Measurements from ENCODE around the gene PRKCE.
"Not testable (repeated sequence)": the region's sequence is repeated elsewhere in the genome, so short reads cannot be mapped to it uniquely, and the experiment has no call there.

The PRKCE gene

DNA sequence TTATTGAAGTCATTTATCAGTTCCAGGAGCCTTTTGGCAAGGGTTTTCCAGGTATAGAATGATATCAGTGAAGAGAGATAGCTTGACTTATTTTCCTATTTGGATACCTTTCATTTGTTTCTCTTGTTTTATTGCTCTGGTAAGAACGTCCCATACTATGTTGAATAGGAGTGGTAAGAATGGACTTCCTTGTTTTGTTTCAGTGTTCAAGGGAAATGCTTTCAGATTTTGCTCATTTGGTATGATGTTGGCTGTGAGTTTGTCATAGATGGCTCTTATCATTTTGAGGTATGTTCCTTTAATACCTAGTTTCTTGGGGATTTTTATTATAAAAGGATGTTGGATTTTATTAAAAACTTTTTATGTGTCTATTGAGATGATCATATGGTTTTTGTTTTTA, 558.6 kb downstream of the PRKCE start:
- no peak for DNase-seq

GRCh38 chr2:46211461-46211860, 560.0 kb downstream of the PRKCE start:
- no peak for DNase-seq

GRCh38 chr2:46213906-46214305, 562.4 kb downstream of the PRKCE start:
- DNase-seq, result no peak

- no peak for DNase-seq
Observed at GRCh38 chr2:46216213-46216612, 564.7 kb downstream of the PRKCE start.

DNA sequence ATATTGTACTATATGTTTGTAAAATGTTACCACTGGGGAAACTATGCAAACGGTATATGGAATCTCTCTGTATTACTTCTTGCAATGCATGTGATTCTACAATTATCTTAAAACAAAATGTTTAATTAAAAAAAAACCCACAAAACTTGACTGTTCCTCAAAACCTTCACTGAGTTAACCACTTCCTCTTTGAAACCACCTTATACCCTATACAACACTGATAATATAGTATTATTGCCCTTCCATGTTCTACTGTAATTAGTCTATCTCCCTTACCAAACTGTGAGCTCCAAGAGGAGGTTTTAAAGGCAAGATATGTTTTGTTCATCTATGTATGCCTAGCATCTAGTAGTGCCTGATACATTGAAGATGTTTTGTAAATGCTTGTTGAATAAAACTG, 572.0 kb downstream of the PRKCE start:
- not testable (repeated sequence) for DNase-seq

- no peak for DNase-seq
Observed at GRCh38 chr2:46225150-46225625, 573.7 kb downstream of the PRKCE start.

DNA sequence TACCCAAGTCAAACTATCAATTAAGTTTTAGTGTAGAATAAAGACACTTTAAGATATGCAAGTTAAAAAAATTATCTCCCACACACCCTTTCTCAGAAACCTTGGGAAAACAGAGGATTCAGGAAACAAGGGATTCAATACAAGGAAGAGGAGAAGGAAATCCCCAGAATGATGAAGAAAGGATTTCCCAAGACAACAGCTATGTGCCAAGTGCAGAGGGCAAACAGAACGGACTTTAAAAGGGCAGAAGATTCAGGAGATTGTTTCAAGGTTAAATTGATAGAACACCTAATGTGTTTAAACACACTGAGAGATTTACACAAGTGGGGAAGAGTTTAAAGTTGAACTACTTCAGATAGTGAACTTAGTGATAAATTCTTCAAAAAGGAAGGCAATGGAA, 574.3 kb downstream of the PRKCE start:
- no peak for DNase-seq

GRCh38 chr2:46226620-46227019, 575.1 kb downstream of the PRKCE start:
- no peak for DNase-seq

- no peak for DNase-seq
Observed at GRCh38 chr2:46227022-46227421, 575.5 kb downstream of the PRKCE start.

- DNase-seq, result no peak
Observed at GRCh38 chr2:46227674-46228289, 576.3 kb downstream of the PRKCE start.

GRCh38 chr2:46229134-46230063, 577.9 kb downstream of the PRKCE start:
- no peak for DNase-seq

DNA sequence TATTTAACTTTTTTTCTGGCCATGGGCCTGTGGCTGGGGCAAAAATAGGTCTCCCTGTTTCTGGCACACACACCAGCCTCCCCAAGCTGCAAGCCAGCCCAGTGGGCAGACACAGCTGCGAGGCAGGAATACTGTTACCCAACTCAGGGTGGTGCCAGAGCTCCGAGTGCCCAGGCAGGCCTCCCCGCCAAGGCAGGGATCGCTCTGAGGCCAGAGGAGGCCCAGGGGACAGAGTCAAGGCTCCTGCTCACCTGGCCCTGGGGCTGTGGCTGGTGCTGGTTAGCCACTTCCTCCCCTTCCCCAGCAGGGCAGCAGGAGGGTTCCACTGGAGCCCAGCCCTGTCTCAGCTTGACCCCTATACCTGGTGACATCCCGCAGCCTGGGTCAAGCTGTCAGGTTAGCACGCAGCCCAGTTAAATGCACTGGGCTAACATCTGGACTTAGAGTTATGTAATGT, 578.7 kb downstream of the PRKCE start:
- no peak for DNase-seq

DNA sequence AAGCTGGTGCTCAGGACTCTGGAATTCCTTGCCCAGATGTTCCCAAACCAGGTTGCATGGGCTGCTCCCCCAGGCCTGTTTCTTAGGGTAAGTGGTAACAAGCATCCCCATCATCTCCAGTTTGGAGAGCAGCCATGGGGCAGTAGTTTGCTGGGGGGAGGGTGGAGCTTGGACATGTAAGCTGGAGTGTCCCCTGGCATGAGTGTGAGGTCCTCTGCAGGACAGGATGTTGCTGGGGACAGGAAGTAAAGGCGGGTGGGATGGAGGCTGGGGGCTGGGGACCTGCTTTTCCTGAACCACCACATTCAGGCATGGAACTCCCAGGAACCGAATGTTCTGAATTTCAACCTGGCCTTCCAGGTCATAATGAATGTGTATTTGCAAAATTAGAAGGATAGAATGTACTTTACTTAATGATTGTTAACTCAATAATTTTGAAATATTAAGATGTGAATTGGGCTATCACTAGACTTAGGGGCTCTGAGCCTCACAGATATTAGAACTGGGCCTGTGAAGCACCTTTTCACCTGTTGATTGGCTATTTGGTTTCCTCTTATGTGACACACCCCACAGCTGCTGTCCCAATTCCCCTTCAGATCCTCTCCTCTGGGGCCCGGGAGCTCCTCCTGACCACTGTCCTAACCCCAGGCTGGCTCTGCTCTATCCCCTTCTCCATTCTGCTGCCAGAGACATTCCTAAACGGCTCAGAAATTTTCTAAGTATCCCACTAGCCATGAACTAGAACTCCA, 579.4 kb downstream of the PRKCE start:
- no peak for DNase-seq

GRCh38 chr2:46231721-46232120, 580.2 kb downstream of the PRKCE start:
- no peak for DNase-seq

GRCh38 chr2:46232860-46233259, 581.4 kb downstream of the PRKCE start:
- DNase-seq, result no peak

GRCh38 chr2:46236006-46236875, 584.8 kb downstream of the PRKCE start:
- DNase-seq, result no peak

DNA sequence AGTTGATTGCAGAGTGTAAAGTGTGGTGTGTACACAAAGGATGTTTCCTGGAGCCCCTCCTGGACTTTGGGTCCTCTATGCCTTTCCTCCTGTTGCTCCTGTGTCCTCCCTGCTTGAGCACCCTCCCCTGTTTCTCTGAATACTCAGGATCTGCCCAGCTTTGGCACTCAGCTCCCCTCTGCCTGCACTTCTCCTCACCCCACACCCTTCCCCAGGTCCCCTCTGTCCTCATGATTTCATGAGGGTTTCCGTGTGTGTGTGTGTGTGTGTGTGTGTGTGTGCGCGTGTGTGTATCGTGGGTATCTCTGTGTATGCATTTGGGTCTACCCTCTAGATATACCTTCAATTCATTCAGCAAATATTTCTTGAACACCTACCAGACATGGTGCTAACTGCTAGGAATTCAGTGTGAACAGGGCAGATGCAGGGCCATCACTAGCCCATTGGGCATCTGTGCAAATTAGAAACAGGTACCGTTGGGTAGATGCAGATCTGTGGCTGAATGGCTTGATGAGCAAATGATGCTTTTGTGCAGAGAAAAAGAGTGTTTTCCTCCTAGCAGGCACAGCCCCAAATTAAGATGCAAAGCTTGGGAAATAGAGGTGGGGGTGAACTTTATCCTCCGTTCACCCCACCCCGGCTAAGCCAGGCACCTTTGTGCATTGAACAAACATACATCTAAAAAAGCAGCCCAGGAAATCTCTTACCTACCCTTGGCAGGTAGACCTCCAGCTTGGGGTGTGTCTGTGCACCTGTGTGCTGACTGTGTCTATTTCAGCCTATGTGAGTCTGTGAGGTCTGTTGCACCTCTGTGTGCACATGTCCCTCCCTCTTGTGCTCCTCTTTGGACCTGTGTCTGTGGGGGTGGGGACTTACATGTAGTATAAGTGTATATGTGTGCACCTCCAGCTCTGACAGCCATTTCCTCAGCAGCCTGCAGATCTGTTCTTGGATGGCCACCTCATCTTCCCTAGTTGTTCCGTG, 585.7 kb downstream of the PRKCE start:
- DNase-seq, result no peak
